Ammon's horn (tissue), 1 donor: Measurements from ENCODE around the gene FOXK1.
A peak's percentile ranks its signal among the peaks of the same experiment; 100 is the strongest.
"Not testable (repeated sequence)": the region's sequence is repeated elsewhere in the genome, so short reads cannot be mapped to it uniquely, and the experiment has no call there.

Source experiments
- DNase-seq: peaks from one replicate; pipeline ENCODE4 v3.0.0-alpha.2; 2016; ENCODE audit warnings: low spot score

Gene FOXK1

DNA sequence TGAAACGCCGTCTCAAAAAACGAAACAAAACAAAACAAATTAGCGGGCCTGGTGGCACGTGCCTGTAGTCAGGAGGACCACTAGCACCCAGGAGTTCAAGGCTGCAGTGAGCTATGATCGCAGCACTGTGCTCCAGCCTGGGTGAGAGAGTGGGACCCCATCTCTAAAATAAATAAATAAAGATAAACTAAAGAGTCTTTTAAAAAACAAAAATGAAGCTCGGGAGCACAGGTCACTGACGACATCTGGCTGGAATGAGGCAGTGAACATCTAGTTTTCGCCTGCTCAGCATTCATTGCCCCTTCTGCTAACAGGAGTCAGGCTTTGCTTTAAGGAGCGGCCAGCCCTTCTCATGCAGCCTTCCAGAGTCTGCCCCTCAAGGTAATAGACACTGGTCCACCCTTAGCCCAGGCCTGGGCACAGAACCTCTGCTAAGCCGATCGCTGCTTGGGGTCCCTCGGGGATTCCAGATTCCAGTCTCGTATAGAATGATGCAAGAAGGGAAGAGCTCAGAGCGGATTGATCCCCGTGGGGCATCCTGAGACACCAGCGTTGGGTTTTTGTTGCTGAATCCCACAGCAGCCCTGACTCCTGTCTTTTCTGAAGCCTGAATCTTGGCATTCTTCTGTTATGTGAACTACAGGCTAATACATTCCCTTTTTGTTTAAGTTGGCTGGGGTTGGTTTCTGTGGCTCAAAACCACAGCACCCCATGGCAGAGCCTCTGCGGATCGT is 14.2 kb upstream of the FOXK1 start:
- DNase-seq = no peak

DNA sequence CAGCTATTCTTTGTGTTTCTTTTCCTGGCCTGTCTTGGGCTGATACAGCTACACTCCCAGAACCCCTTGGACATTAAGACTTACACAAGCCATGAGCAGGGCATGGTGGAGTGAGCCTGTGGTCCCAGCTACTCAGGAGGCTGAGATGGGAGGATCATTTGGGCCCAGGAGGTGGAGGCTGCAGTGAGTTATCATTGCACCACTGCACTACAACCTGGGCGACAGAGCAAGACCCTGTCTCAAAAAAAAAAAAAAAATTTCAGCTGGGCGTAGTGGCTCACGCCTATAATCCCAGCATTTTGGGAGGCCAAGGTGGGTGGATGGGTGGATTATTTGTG is 13.6 kb upstream of the FOXK1 start:
- DNase-seq = no peak

DNA sequence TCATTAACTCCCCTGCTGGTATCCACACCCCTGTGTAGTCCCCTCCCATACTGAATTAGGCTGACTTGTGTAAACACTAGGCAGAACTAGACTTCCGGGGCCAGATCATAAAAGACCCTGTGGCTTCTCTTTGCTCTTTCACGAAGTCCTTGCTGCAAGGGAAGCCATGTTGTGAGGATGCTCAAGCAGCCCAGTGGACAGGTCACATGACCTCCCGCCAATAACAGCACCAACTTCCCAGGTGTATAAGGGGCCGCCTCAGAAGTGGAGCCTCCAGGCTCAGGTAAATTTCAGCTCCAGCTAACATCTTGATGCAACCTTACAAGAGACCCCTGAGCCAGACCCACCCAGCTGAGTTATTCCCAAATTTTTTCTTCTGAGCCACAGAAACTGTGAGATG is 11.3 kb upstream of the FOXK1 start:
- DNase-seq = no peak

DNA sequence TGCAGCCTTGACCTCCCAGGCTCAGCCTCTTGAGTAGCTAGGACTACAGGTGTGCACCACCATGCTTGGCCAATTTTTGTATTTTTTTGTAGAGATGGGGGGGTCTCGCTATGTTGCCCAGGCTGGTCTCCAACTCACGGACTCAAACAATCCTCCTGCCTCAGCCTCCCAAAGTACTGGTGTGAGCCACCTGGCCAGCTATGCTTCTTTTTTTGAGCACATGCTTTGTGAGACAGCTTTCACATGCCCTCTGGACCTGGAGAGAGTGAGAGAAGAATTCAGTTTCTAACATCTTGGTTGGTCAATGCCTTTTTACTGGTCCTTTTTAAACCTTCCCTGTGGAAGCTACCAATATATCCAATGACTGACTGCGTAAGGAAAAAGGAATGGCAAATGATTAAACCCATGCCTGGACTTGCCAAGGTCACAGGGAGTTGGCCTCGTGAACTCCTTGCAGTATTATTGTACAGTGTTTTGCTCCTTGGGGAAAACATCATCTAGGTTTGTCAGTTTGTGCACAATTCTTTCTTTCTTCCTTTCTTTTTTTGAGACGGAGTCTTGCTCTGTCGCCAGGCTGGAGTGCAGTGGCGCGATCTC is 6.2 kb upstream of the FOXK1 start:
- no peak for DNase-seq

DNA sequence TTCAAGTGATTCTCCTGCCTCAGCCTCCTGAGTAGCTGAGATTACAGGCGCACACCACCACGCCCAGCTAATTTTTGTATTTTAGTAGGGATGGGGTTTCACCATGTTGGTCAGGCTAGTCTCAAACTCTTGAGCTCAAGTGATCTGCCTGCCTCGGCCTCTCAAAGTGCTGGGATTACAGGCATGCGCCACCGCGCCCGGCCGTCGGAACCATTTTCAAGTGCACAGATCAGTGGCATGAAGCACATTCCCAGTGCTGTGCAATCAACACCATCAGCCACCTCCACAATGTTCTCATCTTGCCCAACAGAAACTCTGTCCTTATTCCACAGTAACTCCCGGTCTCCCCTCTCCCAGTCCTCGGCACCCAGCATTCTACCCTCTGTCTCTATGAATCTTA is 4.6 kb upstream of the FOXK1 start:
- not testable (repeated sequence) for DNase-seq

DNA sequence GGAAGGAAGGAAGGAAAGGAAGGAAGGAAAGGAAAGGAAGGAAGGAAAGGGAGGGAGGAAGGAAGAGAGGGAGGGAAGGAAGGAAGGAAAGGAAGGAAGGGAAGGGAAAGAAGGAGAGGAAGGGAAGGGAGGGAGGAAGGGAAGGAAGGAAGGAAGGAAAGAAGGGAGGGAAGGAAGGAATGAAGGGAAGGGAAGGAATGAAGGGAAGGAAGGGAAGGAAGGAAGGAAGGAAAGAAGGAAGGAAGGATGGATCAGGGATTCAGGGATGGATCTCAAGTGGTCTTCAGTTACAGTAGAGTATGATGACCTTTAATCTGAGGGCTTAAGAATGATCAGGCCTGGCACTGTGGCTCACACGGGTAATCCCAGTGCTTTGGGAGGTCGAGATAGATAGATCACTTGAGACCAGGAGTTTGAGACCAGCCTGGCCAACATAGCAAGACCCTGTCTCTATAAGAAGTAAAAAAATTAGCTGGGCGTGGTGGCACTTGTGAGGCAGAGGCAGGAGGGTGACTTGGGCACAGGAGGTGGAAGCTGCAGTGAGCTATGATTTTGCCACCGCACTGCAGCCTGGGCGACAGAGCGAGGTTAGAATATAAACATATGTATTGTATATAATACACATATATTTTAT is 760 bp upstream of the FOXK1 start:
- DNase-seq = no peak

DNA sequence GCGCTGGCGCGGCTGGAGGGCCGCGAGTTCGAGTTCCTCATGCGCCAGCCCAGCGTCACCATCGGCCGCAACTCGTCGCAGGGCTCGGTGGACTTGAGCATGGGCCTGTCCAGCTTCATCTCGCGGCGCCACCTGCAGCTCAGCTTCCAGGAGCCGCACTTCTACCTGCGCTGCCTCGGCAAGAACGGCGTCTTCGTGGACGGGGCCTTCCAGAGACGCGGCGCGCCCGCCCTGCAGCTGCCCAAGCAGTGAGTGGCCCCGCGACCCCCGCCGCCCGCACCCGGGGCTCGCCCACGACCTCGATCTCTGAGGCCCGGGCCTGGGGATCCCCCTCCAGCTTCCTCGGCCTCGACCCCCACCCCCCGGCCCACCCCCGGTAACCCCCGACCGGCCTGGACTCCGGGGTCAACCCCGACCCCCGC is 537 bp downstream of the FOXK1 start:
- DNase-seq = peak; percentile 46

DNA sequence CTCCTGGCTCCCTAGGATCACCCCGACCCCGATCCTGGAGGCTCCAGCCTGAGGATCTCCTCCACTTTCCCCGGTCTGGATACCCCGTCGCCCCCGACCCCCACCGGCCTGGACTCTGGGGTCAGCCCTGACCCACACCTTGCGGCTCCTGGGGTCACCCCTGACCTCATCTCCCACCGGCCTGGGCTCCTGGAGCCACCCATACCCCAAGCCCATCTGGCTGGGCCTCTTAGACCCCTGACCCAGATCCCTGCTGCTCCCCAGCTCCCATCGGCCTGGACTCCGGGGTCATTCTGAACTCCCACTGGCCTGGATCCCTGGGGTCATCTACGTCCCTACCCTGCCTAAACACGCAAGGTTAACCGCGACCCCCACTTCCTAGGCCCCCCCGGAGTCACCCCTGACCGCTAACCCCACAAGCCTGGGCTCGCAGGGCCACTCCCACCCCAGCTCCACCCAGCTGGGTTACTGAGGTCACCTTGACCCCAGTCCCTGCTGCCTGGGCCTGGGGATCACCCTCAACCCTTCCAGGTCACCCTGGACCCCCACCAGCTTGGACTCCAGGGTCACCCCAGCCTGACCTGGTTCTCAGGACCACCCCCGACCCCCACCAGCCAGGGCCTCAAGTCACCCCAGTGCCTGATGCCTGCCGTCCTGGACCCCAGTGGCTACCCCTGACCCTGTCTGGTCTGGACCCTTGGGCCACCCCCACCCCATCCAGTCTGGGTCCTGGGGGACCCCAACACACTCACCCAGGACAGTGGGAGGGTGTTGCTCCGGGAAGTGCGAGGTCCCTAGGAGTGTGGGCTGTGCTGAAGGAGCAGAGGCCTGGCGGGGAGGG is 1.2 kb downstream of the FOXK1 start:
- DNase-seq = no peak

DNA sequence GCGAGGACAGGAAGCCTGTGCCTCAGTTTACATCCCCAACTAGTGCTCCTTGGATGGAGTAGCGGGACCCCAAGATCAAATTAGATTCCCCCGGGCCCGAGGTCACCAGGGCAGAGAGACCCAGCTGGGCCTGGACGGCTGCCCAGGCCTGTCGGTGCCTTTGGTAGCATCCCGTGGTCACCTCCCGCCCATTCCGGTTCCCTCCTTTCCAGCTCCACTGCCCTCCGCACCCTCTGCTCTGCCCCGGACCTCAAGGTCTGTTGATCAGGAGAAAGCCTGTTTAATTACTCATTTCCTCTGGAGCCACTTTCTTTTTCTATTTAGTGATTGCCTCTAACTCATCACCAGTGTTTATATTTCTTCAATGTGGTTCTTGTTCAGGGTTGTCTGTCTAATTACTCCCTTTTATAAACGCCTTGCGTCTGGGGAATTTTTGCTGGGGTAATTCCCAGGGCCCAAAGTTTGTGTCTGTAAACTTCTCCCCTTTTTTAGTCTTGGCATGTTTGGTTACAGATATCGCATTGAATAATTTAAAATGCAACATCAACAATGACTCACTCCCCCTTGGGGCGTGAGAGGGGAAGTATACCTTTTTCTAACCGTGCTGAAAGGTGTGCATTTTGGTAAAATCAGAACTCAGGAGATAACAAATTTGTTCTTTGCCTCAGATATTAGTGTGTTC is 1.9 kb downstream of the FOXK1 start:
- DNase-seq = peak; percentile 66

DNA sequence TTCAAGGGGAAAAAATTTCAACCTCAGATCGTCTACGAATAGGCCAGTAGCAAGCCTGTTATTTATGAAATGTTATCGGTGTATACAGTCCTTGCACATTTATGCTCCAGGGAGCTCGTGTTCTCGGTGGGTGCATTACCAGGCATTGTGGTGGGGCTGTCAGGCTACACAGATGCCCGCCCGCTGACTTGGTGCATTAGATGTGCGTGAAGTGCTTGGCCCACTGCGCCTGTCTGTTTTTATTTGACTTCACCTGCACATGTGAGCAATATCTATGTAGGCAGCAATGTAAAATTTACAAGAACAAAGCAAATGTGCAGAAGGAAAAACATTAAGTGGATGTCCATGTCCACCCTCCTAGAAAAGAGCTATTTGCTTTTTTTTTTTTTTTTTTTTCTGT is 2.8 kb downstream of the FOXK1 start:
- DNase-seq = no peak

DNA sequence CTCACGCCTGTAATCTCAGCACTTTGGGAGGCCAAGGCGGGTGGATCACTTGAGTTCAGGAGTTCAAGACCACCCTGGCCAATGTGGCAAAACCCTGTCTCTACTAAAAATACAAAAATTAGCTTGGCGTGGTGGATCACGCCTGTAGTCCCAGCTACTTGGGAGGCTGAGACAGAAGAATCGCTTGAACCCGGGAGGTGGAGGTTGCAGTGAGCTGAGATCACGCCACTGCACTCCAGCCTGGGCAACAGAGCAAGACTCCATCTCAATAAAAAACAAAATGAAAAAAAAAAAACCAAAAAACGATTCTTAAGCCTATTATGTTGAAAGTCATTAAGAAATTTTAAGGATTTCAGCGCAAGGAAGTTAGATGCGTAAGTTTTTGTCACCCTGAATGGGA is 3.6 kb downstream of the FOXK1 start:
- DNase-seq = not testable (repeated sequence)

DNA sequence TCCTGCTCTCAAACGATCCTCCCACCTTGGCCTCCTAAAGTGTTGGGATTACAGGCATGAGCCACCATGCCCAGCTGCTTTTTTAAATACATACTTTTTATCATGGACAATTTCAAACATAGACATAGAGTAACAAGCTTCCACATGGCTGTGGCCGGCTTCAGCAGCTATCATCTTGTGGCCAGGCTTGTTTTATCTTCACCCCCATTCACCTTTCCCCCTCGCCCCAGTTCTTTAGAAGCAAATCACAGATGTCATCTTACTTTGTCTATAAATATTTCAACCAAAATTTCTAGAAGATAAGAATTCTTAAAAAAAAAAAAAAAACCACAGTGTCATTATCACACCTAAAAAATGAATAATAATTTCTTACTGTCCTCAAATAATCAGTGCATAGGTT is 5.9 kb downstream of the FOXK1 start:
- DNase-seq = no peak

DNA sequence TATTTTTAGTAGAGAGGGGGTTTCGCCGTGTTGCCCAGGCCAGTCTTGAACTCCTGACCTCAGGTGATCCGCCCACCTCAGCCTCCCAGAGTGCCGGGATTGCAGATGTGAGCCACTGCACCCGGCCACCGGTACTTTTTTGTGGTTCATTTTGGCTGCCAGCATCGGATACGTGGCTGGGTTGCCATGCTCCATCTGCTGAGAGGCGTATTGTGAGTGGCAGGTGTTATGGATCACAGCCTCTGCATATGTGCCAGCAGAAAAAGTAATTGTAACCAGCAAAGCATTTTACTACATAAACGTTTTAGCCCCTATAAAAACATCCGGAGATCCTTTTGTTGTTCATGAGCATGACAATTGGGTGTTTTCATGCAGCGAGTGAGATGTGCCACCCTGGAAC is 7.1 kb downstream of the FOXK1 start:
- DNase-seq = no peak

DNA sequence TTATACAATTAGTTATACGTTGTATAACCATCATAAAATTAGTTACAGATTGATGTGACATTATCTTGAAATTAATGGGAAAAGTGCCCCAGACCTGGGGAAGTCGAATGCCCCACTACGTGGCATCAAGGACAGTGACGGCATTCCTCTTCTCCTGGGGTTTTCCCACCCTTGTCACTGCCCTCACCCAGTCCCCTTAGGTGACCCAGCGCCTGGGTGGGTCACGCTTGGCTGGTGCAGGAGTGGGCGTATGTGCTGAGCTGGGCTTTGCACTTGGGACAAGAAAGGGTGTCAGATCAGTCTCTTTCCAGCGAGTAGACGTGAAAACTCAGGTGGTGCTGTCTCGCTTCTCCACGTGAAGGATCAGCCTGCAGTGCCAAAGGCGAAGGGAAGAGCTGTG is 7.6 kb downstream of the FOXK1 start:
- DNase-seq = no peak

DNA sequence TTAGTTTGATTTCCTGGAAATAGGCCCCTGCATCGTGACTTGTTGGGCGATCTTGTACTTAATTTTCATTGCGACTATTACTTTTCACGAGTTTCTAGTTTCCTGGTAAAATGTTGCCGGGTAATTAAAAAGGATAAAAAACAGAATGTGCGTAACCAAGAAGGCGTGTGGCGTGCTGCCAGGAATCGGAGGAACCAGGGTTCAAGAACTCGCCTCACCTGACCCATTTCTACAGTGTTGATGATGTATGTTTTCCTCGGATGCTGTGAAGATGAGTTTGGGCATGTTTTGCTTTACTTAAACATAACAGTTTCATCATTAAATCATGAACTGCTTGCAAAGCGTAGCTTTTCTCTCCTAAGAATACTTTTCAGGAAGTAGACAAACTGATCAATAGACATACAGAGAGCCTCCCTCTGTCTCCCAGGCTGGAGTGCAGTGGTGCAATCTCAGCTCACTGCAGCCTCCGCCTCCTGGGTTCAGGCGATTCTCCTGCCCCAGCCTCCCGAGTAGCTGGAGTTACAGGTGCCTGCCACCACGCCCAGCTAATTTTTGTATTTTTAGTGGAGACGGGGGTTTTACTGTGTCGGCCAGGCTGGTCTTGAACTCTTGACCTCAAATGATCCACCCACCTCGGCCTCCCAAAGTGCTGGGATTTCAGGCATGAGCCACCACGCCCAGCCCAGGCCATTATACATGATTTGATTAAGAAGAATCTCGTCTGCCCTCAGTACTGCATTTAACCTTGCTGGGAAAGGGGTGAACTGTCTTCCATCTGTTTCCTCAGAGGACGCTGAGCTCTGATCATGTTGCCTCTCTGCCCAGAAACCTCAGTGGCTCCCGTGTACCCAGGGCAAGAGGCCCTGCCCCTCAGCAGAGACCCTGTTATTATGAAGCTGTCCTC is 9.1 kb downstream of the FOXK1 start:
- DNase-seq = no peak

DNA sequence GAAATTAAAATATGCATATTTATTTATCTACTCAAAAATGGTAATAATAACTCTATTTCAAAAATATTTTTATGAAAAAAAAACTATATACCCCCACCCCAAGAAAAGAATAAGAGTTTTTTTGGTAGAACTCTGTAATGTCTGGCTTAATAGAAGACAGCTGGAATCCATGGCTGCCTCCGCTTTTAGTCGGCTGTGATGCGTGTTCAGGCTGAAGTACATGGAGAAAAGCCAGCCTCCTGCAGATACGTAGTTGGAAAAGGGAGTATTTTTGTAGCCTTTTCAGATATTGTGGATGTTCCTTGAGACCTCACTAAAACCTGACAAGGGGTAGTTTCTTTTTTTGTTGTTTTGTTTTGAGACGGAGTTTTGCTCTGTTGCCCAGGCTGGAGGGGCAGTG is 10.0 kb downstream of the FOXK1 start:
- DNase-seq = no peak

DNA sequence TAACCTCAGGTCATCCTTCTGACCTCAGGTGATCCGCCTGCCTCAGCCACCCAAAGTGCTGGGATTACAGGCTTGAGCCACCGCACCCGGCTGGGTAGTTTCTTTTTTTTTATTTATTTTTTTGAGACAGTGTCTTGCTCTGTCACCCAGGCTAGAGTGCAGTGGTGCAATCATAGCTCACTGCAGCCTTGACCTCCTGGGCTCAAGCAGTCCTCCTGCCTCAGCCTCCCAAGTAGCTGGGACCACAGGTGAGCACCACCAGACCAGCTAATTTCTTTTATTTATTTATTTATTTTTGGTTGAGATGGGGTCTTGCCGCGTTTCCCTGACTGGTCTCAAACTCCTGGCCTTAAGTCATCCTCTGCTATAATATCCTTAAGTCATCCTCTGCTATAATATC is 10.5 kb downstream of the FOXK1 start:
- not testable (repeated sequence) for DNase-seq

DNA sequence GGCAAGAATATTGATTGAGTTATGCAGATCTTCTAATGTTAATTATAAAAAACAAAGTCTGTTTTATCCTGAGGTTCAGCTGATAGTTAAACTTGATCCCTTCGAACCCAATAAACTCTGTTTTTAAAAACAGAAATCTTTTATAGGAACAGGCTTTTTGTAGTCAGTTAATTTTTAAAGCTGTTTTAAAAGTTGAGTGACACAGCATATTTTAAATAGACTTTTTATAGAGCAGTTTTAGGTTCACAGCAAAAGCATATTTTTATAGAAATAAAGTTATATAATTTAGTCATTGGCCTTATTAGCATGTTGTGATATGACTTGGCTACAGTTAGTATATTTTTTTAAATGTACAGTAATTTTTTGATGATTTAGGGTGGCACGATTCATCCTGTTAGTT is 11.1 kb downstream of the FOXK1 start:
- no peak for DNase-seq

DNA sequence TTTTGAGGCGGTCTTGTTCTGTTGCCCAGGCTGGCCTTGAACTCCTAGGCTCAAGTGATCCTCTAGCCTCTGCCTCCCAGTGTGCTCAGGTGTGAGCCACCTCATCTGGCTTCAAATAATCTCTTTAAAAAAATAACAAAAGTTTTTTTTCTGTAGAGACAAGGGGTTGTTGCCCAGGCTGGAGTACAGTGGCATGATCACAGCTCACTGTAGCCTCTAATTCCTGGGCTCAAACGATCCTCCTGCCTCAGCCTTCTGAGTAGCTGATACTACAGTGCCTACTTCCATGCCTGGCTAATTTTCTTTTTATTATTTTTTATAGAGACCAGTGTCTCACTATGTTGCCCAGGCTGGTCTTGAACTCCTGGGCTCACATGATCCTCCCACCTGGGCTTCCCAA is 11.7 kb downstream of the FOXK1 start:
- no peak for DNase-seq

DNA sequence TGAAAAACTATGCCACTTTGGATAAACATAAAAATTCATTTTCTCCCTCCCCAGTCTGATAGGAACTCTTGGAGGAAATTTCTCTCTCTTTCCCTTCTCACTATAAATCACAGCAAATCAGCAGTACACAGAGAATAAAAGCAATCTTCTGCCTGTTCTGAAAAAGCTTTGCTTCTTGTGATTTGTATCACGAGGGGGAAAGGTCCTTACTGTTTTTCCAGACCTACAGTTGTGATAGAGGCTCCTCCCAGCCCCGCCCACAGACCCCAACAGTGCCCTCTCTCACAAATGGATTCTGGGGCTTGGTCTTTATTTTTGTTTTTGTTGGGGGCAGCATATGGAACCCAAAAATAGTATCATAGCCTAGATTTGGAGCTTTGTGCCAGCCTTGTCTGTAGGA is 12.2 kb downstream of the FOXK1 start:
- no peak for DNase-seq

DNA sequence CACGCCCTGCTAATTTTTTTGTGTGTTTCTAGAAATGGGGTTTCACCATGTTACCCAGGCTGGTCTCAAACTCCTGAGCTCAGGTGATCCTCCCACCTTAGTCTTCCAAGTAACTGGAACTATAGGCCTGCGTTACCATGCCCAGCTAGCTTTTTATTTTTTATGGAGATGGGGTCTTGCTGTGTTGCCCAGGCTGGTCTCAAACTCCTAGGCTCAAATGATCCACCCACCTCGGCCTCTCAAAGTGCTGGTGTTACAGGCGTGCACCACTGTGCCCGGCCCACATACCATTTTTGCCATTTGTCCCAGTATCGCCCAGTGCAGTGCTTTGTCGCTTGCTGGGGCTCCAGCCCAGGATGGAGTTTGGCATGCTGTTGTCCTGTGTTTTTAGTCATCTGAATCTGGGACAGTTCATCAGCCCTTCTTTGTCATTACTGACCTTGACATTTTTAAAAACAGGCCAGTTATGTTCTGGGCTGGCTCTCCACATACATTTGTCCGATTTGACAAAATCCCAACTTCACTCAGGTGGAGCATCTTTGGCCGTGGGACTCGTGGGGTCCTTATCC is 16.7 kb downstream of the FOXK1 start:
- DNase-seq = no peak
